ENCODE measurements around the gene PROK1.
"Not testable (repeated sequence)": the region's sequence is repeated elsewhere in the genome, so short reads cannot be mapped to it uniquely, and the experiment has no call there.

Gene PROK1, protein sequence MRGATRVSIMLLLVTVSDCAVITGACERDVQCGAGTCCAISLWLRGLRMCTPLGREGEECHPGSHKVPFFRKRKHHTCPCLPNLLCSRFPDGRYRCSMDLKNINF

DNA sequence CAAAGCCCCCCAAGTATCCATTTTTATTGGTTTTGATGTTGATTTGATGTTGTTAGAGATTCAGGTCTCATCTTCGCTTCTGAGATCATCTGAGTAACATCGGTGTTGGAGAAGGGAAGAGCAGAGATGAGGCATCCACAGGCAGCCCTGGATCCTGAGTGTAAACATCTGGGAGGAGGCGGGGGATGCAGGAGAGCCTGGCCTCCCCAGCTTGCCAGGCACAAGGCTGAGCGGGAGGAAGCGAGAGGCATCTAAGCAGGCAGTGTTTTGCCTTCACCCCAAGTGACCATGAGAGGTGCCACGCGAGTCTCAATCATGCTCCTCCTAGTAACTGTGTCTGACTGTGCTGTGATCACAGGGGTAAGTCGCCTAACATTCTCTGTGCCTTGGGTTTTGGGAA, at the start of gene PROK1:
Gene PROK1 (plus strand): TSS at position 221 of the 400 bp plus-strand sequence. CDS start 68 bp downstream, at position 289.
- no peak for DNase-seq (ENCODE audit: low read depth)

DNA sequence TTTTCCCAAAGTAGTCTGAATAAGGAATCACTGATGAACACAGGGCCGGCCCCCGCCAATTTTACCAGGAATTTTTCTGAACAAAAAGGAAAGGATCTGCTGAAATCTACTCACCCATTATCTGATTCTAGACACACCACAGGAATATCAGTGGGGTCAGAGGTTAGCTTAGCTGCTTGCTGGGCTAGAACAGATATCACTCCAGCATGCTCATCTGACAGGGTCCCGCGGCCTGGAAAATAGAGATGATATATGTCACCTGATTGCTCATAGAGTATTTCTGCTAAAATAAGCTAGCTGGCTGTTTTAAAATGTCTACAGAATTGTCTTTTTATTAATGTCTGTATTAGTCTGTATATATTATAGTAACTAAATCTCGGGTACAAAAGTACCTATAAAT, 47.1 kb upstream of the PROK1 start:
- no peak for DNase-seq (ENCODE audit: low read depth)

DNA sequence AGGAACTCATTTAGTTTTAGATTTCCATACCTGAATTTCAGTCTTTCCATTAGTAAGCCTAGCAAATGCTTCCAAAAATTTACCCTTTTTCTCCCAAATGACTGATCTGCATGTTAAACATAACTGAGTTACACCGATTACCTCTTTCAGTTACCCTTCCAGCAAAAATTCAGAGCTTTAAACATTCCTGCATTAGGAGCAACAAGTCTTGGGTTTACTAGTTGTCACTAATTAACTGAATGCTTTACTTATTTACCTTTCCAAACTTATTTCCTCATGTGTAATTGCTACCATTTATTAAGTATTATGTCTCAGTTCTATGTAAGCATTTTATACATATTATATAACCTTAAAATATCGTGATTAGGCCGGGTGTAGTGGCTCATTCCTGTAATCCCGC, 46.5 kb upstream of the PROK1 start:
- no peak for DNase-seq (ENCODE audit: low read depth)

DNA sequence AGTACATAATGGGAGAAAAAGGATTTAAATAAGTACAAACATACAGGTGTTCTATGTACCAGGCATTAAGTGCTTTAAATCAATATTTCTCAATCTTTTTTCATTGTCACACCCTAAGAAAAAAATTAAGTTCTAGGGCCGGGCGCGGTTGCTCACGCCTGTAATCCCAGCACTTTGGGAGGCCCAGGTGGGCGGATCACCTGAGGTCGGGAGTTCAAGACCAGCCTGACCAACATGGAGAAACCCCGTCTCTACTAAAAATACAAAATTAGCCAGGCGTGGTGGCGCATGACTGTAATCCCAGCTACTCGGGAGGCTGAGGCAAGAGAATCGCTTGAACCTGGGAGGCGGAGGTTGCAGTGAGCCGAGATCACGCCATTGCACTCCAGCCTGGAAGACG, 44.5 kb upstream of the PROK1 start:
- not testable (repeated sequence) for DNase-seq (ENCODE audit: low read depth)

DNA sequence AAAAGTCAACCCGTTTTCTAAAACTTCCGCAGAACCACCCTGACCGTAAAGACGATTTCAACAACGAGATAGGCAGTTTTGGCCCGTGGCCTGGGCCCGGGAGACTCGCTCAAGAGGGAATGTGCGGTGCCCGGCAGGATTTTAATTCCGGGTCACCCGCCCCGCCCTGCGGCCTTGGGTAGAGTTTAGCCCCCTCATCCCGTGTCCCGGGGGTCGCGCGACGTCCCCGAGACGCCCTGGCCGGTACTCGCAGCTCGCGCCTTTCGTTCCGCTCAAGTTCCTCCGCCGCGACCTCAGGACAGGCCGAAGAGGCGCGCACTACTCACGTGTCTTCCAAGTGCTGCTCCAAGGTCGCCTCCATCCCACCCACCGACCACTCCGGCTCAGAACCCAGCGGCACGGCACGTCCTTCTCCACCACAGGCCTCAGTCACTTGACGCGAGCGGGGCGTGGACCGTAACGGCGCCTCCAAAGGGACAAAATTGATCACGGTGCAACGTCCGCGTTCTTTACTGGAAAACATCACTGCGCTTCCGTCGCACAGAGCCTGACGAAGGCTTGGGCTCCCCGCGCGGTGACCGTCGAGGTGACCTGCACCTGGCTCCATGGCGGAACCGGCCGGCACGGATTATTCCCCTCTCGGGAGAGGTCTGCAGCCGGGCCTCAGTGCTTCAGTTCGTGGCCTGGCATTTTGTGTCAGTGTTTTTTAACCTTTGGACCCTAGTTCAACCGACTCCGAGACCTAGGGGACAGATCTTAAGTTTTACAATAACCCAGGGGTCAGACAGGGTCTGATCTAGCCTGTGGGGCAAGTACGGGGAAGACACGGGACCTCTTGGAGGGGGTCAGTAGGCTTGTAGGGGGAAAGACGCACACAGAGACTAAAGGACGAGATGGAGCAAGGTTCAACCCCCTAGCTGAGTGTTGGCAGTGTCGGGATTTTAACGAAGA, 43.4 kb upstream of the PROK1 start, which contains the start of gene LAMTOR5:
Gene LAMTOR5 (minus strand): TSS at position 435 of the 951 bp plus-strand sequence. CDS start 74 bp downstream, at position 361.
- peak; percentile 84 for DNase-seq (ENCODE audit: low read depth)

DNA sequence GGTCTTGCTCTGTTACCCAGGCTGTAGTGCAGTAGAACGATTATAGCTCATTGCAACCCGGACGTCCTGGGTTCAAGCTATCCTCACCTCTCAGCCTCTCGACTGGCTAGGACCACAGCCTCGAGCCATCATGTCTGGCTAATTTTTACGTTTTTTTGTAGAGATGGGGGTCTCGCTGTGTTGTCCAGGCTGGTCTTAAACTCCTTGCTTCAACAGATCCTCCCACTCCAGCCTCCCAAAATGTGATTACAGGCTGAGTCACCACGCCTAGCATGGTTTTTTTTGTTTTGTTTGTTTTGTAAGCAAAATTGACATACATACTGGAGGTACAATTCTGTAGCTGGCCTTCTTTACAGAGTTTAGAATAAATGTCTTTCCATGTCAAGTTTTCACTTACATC, 42.5 kb upstream of the PROK1 start:
- no peak for DNase-seq (ENCODE audit: low read depth)

DNA sequence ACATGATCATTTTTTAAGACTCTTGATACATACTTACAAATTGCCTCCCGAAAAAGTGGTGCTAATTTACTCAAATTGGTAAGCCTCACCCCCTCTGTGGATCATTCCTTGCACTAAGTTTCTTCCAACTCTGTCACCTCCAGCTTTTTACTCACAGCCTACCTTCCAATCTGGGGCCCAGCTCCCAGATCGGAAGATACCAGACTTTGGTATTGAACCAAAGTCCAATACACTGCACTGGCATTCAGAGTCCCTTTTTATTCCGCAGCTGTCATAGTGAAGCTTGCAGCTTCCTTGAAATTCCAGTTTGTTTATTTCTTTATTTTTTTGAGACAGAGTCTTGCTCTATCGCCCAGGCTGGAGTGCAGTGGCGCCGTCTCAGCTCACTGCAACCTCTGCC, 41.6 kb upstream of the PROK1 start:
- no peak for DNase-seq (ENCODE audit: low read depth)

DNA sequence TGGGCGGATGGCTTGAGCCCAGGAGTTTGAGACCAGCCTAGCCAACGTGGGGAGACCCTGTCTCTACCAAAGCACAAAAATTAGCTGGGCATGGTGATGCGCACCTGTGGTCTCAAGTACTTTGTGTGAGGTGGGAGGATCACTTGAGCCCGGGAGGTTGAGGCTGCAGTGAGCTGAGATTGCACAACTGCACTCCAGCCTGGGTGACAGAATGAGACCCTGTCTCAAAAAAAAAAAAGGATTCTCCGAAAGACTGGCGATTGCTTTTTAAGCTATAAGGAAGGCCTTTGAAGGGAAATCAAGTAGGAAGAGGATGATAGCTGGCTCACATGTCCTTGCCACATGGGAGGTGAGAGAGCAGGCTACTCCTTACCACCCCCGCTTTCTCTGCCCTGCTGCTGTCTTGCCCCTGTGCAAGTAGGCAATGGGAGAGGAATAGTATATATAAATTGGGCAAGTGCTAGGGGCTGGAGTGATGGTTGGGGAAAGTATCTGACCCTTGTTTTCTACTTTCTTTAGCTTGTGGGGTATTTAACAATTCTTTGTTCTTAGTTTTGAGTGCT, 39.7 kb upstream of the PROK1 start:
- no peak for DNase-seq (ENCODE audit: low read depth)

DNA sequence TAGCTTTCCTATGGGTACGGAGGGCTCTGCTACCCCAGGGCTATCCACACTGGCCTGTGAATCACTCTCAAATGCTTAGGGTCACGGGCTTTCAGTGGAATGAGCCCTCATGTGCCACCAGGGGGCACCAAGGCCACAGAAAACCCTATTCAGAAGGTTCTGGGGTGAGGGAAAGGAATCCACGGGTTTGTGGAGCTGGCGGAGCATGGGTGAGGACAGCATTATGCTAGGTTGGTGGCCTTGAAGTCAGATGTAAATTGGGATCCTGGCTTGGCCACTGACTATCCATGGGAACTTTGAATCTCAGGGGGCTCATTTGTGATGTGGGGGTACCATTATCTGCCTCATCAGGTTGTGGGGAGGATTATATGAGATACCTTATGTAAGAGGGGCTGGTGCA, 38.4 kb upstream of the PROK1 start:
- peak; percentile 54 for DNase-seq (ENCODE audit: low read depth)

DNA sequence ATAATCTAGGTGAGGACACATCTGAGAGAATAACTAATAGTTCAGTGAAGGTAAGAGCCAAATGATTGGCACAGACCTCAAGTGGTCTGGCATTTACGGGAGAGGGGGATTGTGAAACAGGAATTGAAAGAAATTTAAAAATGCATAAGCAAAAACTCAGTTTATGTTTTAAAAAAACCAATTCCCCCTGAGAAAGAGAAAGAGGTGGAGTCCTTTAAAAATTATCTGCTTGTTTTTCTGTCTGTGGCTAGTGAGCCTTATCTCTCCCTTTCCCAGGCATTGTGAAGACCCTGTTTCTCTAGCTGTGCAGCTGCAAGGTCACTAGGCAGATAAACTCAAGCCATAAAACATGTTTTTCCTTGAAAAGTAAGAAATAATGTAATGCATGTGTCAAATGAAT, 37.9 kb upstream of the PROK1 start:
- not testable (repeated sequence) for DNase-seq (ENCODE audit: low read depth)

DNA sequence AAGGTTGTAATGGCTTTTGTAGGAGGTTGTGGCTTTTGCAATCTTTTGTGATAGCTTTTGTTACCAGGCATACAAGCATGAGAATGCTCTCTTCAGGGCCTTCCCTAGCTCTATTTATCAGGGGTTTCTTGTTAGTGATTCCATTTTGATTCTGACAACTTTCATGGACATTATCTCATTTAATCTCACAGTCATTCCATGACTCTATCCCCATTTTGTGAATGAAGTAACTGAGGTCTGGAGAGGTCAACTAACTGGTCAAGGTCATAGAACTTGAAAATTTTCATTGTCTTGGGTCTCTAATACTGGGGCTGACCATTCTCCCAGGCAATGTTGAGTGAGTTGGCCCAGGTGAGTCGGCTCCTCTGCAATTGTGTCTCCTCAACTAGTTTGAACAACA, 32.2 kb upstream of the PROK1 start:
- no peak for DNase-seq (ENCODE audit: low read depth)

DNA sequence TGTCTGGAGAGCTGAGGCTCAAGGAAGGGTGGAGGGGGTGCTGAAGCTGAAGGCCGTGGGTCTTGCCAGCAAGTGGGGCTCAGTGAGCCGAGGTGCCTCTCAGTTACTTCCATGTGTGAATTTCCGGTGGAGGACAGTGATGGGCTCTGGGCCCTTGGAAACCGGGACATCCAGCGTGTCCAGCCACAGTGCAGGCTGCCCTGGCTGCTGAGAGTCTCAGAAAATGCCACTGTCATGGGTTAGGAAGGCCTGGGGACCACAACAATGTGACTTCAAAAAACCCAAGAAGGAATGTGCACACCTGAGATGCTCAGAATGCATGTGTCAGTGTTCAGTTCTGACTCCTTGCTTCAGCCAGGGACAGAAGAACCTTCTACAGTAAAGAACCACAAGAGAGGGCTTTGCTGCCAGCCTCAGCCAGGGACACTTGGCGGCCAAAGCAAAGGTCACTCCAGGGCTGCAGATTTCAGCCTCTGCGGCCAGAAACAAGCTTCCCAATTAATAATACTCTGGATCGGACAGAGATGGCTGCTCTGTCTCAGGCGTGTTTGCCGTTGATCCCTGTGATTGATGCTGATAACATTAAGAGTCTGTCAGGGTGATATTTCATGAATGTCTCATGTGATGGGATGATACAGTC, 30.8 kb upstream of the PROK1 start:
- no peak for DNase-seq (ENCODE audit: low read depth)

DNA sequence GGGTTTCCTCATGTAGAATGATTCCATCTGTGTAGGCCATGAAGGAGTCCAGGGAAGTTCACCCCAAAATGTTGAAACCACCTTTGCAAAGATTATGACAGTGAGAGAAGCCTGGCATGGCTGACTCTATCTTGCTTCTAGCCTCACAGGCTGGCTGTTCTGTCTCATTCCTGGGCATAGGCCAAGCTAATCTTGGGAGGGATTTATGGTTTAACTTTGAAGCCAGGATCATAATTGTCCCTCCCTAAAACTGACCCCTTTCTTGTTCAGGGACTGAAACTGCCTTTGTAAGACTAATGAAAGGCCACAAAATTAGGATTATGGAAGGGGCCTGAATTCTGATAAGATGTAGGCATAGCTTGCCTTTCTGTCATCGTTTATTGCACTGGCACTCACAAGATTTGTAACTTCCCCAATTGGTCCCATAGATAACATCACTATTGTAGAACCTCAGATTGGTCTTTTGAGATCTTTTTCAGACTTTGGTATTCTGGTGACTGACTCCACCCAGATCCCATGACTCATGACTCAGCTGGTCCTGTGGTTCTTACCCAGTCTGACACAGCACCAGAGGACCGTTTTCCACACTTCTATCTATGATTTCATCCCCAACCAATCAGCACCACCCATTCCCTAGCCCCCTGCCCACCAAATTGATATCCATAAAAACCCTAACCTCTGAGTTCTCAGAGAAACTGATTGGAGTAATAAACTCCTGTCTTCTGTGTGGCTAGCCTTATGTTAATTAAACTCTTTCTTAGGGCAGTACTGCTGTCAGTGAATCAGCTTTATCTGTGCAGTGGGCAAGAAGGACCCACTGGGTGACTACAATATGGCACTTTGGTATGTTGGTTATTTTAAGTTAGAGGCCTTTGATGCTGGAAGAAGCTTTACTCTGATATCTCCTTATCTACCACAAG, 29.8 kb upstream of the PROK1 start:
- peak; percentile 23 for DNase-seq (ENCODE audit: low read depth)

DNA sequence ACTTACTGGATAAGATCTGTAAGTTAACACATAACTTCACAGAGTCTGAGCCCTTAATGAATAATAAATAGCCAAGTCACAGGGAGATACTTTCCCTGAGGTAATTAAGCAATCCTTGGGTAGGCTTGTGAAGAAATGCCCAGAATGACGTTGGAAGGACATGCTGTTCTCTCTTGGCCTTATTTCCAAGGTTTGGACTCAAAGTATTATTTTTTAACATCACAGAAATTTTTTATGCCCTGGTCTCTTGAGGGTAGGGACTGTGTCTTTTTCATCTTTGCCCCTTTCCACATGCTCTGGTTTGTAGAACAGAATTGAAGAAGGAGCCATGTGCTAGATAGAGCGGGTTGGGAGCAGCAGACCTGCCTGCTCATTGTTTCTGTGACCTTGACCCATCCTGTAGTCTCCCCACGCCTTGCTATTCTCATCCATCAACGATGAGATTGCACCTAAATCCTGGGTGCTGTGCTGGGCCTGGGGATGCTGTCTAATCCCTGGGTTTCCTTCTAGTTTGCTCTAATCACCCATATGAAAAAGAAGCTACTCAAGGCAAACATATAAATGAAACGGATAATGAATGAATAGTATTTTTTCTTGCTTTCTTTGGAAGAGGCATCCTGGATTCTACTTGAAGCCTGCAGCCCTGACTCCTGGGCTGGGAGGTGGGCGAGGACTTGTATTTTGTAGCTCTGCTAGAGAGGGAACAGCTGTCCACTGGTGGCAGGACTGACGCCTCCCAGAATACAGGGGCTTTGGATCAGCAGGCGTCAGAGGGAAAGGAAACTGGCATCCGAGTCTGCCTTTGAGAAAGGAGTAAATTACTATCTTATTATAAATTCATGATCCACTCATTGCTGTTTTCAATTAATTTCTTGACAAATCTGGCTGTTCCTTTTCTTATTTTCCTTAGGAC, 26.0 kb upstream of the PROK1 start:
- no peak for DNase-seq (ENCODE audit: low read depth)

DNA sequence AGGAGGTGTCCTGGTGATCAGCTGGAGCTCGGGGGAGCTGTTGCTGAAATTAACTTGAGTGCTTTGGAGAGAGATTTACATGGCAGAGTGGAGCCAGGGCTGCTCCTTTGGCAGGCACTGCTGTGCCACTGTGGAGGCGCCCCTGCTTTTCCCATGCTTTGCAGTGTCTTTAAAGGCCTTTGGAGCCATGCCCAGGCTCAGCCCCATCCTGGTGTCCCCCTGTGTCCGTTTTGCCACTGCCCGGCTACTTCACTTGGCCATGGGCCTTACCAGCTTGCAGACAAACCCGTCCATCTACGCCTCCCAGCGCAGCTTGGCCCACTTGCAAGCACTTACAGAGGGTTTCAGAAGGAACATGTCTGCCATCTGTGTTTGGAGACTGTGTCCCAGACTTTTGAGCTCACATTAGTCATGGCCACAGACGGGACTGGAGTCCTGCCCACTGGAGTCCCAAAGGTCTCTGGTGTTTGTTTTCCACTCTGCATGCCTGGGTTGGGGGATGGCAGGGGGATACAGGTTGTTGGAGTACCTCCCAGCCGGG, 25.3 kb upstream of the PROK1 start:
- no peak for DNase-seq (ENCODE audit: low read depth)

DNA sequence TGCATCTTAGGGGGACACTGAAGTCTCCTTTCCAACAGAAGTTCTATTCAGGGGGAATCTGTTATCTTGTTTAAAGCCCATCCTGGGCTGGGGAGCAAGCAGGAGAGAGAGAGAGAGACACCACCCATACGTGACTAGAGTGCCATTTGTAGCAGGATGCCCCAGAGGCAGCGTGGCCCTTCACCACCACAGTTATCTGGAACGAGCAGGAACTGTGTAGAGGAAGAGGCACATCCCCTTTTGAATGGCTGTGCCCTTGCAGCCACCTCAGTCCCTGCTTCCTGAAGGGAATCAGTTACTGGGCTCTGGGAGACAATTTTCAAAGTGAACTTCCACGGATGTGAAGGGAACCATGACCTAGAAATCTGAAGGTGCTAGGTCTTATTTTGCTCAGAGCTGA, 24.1 kb upstream of the PROK1 start:
- no peak for DNase-seq (ENCODE audit: low read depth)

DNA sequence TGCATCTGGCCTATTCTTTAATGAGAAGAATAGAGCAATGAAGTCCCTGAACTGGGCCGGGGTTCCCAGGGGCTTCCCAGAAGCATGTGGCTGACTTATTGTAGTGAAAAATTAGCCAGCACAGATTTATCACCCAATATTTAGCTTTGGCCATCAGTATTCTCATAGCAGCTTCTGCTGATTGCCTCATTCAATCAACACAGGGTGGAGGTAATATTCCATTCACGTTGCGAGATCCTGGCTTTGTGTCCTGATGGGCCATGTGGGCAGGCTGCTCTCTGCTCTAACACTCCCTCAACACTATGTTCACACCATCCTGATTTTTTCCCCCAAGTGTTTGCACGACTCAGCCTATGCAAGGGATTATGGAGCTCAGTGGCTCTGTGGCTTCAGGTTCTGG, 22.0 kb upstream of the PROK1 start:
- DNase-seq (ENCODE audit: low read depth) = no peak

DNA sequence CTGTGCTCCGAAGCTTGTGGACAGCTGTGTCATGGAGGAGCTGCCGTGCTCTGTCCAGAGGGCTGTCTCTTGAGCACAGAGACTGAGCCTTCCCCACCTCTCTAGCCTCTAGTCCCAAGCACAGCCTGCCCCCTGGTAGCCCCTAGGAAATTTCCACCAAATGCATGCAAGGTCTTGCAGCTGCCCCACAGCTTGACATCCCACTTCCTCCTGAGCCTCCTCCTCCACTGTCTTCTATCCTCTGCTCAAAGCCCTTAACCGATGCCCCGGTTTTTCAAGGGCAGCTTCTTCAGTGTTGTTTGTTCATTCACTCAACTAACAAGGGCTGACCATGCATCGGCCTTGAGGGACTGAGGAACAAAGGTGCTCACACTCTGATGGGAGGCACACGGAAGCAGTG, 20.6 kb upstream of the PROK1 start:
- no peak for DNase-seq (ENCODE audit: low read depth)

DNA sequence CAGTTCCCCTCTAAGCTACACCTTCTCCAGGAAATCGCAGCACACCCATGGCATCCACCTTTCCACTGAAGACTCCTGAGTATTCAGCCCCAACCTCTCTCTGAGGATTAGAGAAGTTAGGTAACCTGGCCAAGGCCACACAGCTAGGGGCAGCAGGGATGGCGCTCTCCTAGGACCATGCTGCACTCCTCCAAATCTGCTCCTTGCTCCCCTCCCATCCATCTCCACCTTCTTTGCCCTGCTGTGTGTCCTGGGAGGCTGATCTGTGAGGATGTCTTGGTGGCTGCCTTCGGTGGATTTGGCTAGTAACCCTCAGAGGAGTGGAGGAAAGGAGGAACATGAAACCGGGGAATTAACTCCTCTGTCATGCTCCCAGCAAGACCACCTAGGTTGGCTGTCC, 20.0 kb upstream of the PROK1 start:
- no peak for DNase-seq (ENCODE audit: low read depth)

DNA sequence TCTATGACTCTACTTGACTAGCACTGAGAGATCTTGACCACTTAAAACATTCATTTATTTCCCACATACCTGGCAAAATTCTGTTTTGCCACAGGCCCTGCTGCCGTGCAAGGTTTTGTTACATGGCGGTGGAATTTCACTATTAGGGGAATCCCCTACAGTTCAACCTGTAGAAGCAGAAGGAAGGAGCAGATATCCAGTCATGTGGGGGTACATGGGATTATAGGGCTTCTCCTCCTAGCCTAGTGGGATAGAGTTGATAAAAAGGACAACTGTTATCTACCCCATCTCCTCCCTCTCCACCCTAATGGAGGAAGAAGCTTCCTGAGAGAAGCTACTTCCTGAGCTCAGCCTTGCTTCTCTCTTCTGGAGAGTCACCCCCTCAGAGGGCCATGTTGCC, 17.7 kb upstream of the PROK1 start:
- no peak for DNase-seq (ENCODE audit: low read depth)
